Measurements from ENCODE around the gene FFAR3.
A peak's percentile ranks its signal among the peaks of the same experiment; 100 is the strongest.

FFAR3 gene

GRCh38 chr19:35357867-35358573, at the start of gene FFAR3:
FFAR3 (plus strand) TSS chr19:35358460; CDS start chr19:35358891, 431 bp downstream.
- peak in 1 of 3 experiments; percentile 20 for DNase-seq

- DNase-seq = no peak
Observed at GRCh38 chr19:35308910-35309309, 49.4 kb upstream of the FFAR3 start.

GRCh38 chr19:35309481-35310279, 48.6 kb upstream of the FFAR3 start:
- DNase-seq = no peak

DNA sequence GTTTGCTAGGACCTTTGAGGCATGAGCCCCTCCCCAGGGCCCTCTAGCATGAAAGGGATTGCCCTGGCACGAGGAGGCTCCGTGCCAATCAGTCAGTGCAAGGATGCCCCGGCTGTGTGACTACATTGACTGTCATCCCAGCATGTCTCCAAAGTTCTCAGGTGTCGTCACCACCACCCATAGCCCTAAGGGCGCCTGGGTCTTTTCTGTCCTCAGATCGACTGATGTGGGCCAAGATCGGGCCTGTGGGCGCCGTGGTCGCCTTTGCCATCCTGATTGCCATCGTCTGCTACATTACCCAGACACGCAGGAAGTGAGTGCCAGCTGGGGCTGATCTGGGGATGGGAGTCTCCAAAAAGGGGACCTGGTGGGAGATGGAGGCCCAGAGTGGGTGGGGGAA, 47.9 kb upstream of the FFAR3 start:
- no peak for DNase-seq

DNA sequence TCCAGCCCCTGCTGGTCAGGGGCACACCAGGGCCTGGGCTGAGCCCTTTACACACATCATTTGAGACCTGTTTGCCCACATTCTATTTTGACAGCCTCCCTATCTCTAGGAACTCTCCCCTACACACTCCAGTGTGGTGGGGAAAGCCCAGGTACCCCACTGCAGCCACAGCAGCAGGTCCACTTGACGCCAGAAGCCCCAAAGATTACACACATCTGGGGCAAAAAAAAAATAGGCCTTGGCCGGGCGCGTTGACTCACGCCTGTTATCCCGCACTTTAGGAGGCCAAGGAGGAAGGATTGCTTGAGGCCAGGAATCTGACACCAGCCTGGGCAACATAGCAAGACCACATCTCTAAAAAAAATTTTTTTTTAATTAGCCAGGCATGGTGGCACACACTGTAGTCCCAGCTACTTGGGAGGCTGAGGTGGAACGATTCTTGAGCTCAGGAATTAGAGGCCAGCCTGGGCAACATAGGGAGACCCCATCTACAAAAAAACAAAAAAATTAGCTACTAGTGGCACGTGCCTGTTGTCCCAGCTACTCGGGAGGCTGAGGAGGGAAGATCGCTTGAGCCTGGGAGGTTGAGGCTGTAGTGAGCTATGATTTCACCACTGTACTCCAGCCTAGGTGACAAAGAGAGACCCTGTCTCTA, 47.3 kb upstream of the FFAR3 start:
- no peak for DNase-seq

DNA sequence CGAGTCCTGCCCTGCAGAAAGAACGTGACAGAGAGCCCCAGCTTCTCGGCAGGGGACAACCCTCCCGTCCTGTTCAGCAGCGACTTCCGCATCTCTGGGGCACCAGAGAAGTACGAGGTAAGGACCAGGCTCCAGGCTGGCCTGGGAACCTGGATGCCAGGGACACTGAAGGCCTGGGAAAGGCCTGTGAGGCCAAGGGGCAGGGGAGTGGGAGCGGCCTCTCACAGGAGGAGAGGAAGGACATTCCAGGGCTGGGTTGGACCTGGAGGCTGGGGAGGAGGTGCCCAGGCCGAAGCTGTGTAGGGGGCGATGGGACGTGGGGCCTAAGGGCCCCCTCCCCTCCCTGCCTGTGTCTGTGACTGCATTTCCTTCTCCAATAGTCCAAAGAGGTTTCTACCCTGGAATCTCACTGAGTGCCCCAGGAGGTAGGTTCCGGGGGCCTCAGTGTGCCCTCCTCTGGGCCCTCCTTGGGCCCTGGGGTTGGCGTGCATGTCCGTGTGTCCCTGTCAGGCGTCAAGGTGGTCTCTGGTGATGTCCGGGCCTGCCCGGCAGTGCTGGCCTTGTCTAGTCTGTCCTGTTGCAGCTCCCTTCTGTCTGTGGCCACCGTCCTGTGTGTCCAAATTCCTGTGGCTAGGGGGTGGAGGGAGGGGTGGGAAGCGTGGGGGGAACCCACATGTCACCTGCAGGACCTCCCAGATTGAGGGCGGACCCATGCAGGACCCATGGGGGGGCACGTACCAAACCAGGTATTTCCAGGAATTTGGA, 46.2 kb upstream of the FFAR3 start:
- no peak for DNase-seq

DNA sequence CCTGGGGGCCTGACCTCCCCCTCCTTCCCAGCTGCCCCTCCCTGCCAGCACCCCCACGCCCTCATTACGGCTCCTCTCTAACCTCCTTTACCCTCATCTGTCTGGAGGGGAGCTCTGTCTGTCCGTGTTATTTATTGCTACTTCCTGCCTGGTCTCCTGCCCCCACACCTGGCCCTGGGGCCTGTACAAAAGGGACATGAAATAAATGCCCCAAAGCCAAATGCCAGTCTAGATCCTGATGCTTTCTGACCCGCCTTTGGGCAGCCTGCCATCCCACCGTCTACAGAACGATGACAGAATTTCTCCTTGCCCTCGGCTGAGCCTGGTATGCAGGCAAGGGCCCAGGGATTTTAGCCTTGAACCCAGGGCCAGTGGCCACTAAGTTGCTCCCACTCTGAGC, 44.7 kb upstream of the FFAR3 start:
- peak in 1 of 3 experiments; percentile 5 for DNase-seq

- no peak for DNase-seq
Observed at GRCh38 chr19:35314031-35314430, 44.2 kb upstream of the FFAR3 start.

GRCh38 chr19:35314858-35315470, 43.3 kb upstream of the FFAR3 start:
- no peak for DNase-seq

DNA sequence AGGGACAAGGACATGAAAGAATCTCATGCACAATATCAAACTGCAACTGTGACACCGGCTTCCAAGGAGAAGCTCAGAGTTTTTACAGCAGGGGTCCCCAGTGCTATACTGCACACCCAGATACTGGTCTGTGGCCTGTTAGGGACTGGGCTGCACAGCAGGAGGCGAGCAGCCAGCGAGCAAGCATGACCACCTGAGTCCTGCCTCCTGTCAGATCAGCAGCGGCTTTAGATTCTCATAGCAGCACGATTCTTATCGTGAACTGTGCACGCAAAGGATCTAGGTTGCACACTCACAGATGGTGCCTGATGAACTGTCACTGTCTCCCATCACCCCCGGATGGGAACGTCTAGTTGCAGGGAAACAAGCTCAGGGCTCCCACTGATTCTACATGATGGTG, 42.4 kb upstream of the FFAR3 start:
- DNase-seq = no peak

- peak; percentile 12 to 83 (median 27) for DNase-seq
Observed at GRCh38 chr19:35316560-35316959, 41.7 kb upstream of the FFAR3 start.

- DNase-seq = no peak
Observed at GRCh38 chr19:35317464-35318043, 40.7 kb upstream of the FFAR3 start.

- no peak for DNase-seq
Observed at GRCh38 chr19:35318679-35319448, 39.4 kb upstream of the FFAR3 start.

- no peak for DNase-seq
Observed at GRCh38 chr19:35320065-35320713, 38.1 kb upstream of the FFAR3 start.

GRCh38 chr19:35321291-35321690, 37.0 kb upstream of the FFAR3 start:
- DNase-seq = no peak

DNA sequence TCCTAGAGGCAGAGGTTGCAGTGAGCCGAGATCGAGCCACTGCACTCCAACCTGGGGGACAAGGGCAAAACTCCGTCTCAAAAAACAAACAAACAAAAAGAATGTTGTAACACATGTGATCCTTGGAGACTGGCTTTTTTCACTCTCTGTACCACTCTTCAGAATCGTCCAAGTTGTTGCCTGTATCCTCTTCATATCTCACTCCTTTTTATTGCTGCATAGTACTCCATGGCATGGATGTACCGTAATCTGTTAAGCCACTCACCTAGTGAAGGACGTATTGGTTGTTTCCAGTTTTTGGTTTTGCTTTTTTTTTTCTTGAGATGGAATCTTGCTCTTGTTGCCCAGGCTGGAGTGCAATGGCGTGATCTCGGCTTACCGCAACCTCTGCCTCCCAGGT, 36.2 kb upstream of the FFAR3 start:
- DNase-seq = no peak

GRCh38 chr19:35327642-35328041, 30.6 kb upstream of the FFAR3 start:
- DNase-seq = no peak

DNA sequence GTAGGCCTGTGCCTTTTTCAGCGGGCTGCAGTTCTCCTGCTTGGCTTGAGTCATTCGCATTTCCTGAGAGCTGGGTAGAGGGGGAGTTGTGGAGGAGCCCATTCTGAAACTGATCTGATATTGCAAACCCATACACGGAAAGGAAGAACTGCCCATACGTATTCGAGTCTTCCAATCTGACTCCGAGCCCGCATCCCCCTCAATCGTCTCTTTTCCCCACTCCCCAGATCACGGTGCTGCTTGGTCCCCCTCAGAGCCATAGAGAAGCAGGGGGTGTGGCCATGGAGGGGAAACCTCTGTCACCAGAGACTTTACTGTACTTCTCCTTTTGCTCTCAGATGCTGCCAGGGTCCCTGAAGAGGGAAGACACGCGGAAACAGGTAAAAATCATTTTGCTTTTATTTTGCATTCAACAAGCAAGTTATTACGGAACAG, 29.4 kb upstream of the FFAR3 start, which contains the start of gene CD22:
TSS of gene CD22 (plus strand) at position 337 of the 435 bp plus-strand sequence. CDS start 2,854 bp downstream, outside the sequence.
- DNase-seq = no peak

GRCh38 chr19:35329323-35329722, 28.9 kb upstream of the FFAR3 start:
- no peak for DNase-seq

- peak in 1 of 3 experiments; percentile 18 for DNase-seq
Observed at GRCh38 chr19:35330475-35330874, 27.8 kb upstream of the FFAR3 start.

Measured in NCI-H1417 (cell line).